ENCODE measurements around the gene SMYD3. TPM values are rescaled to one million over a fixed set of nuclear protein-coding genes. Genes with fewer than 3 reads are reported as not detected.

Gene SMYD3
- total and polyA plus RNA-seq, 2 of the 4 experiments (the other 2 are of a cell fraction), result 26.5 to 37.6 TPM

GRCh38 chr1:246136477-246136876, 370.6 kb downstream of the SMYD3 start:
- Histone ChIP-seq H3K18ac (ENCODE audit: low read depth, low read length) (no peak overlapping the region; the same call in 1 of the 2 replicates), H4K91ac (ENCODE audit: insufficient read depth, low read depth, low read length) (no peak overlapping the region), H2AFZ (replicated peaks; ENCODE audit: low read length, poor library complexity) (no peak overlapping the region), H3K27ac (ENCODE audit: insufficient read depth, low read length) (no peak overlapping the region), H2AK9ac (replicated peaks; ENCODE audit: low read depth, low read length, poor library complexity) (no peak overlapping the region), H3K9me3 (ENCODE audit: control insufficient read depth, insufficient read depth, low read length) (no peaks in the 10 kb centered on the region), H3K56ac (ENCODE audit: extremely low read depth, insufficient read depth, low read length) (no peak overlapping the region), H3K14ac (replicated peaks; ENCODE audit: low read depth, low read length) (no peak overlapping the region), H4K5ac (ENCODE audit: low read depth, low read length) (no peak overlapping the region), H2BK15ac (ENCODE audit: low read depth, low read length) (no peak overlapping the region), H2BK5ac (ENCODE audit: low read depth, low read length, poor library complexity, severe bottlenecking) (no peak overlapping the region), H3K4me1 (ENCODE audit: control insufficient read depth, insufficient read depth, low read length) (peaks cover 10% of the 10 kb centered on the region), H3K4ac (ENCODE audit: low read depth, low read length) (no peak overlapping the region), H3K4me2 (ENCODE audit: low read depth, low read length) (no peak overlapping the region), H3K9me1 (ENCODE audit: insufficient read depth, low read length) (peaks cover 10% of the 10 kb centered on the region; the same call in 1 of the 2 replicates), H3K36me3 (ENCODE audit: control insufficient read depth, insufficient read depth, low read length) (no peaks in the 10 kb centered on the region), H4K8ac (ENCODE audit: low read depth in 2 of 2, low read length in 2 of 2) (no peak overlapping the region), H3K9ac (ENCODE audit: low read depth, low read length) (no peak overlapping the region), H3K79me1 (ENCODE audit: low read depth in 1 of 2, low read length in 2 of 2) (peaks cover 4 to 7% of the 10 kb centered on the region in 2 experiments; a peak in 3 of 4 replicates), H2BK120ac (ENCODE audit: low read depth, low read length) (no peak overlapping the region), H3K27me3 (ENCODE audit: control insufficient read depth, insufficient read depth, low read length) (no peaks in the 10 kb centered on the region), H2AK5ac (ENCODE audit: low read depth, low read length) (no peak overlapping the region), H3K4me3 (ENCODE audit: insufficient read depth, low read depth, low read length) (no peak overlapping the region), H2BK20ac (ENCODE audit: low read depth, low read length) (no peak overlapping the region), H4K20me1 (ENCODE audit: insufficient read depth, low read length) (no peaks in the 10 kb centered on the region), H3K23ac (ENCODE audit: low read depth, low read length) (no peak overlapping the region)
- ATAC-seq (ENCODE audit: low read depth) (no peak), DNase-seq (no peak)
- intact Hi-C loops (cut with micrococcal nuclease) (no loop called here), in situ Hi-C loops (cut with MboI; ENCODE audit: low sequenced_read_pairs) (no loop called here), dilution Hi-C loops (cut with HindIII; ENCODE audit: low sequenced_read_pairs, unreplicated experiment) (no loop called here)
- POLR2A ChIA-PET (ENCODE audit: unreplicated experiment), result no interaction called here
- BruUV-seq (replicated peaks), result no TSS peak
- CTCF ChIA-PET, result no interaction called here
- no peak for TF ChIP-seq NFE2L2 (IDR thresholded peaks at IDR 0.05; ENCODE audit: low read depth, low read length)
- no peak for TF ChIP-seq MXI1 (IDR thresholded peaks at IDR 0.05; ENCODE audit: borderline replicate concordance, low read depth, low read length)
- TF ChIP-seq FOS (IDR thresholded peaks at IDR 0.05; ENCODE audit: low read depth, low read length), result no peak
- TF ChIP-seq MAFK (IDR thresholded peaks at IDR 0.05; ENCODE audit: low read depth, low read length), result no peak
- TF ChIP-seq CTCF (conservative IDR thresholded peaks at IDR 0.05; ENCODE audit: low read depth, low read length), result no peak
